Measurements from ENCODE around the gene PIGO.

- TF ChIP-seq RAD21 (IDR thresholded peaks at IDR 0.05 in 1 of 2, conservative IDR thresholded peaks at IDR 0.05 in 1 of 2; ENCODE audit: low read depth in 2 of 2, low read length in 2 of 2) (no peak), CTCF (IDR thresholded peaks at IDR 0.05; ENCODE audit: control extremely low read depth in 1 of 3, insufficient read depth in 1 of 3, low read depth in 1 of 3, low read length in 3 of 3) (no peak), MAFK (IDR thresholded peaks at IDR 0.05; ENCODE audit: low read depth, low read length) (no peak), POLR2A (IDR thresholded peaks at IDR 0.05; ENCODE audit: control extremely low read depth in 1 of 2, low read depth in 2 of 2, low read length in 2 of 2) (no peak), POU5F1 (IDR thresholded peaks at IDR 0.05; ENCODE audit: low read depth, low read length) (no peak), TCF12 (IDR thresholded peaks at IDR 0.05; ENCODE audit: low read depth, low read length) (no peak), BACH1 (IDR thresholded peaks at IDR 0.05; ENCODE audit: low read length) (no peak), HDAC6 (IDR thresholded peaks at IDR 0.05; ENCODE audit: low read depth, low read length) (no peak)
Measured at GRCh38 chr9:35107297-35108290, 11.2 kb upstream of the PIGO start.
